HepG2 (cell line): ENCODE data around the gene TPRN. TPM values are rescaled to one million over a fixed set of nuclear protein-coding genes. Genes with fewer than 3 reads are reported as not detected.

ENCODE experiments used
- DZIP1 ChIP-seq: sonication (generic); formaldehyde crosslinking; IDR thresholded peaks from 2 replicates; pipeline ENCODE4 v1.5.0; 2020; ENCODE audit warnings: mild to moderate bottlenecking, missing genetic modification reagents
- FOXO4 ChIP-seq: sonication (generic); formaldehyde crosslinking; conservative IDR thresholded peaks from 2 replicates; pipeline ENCODE4 v1.8.1; 2023; ENCODE audit warnings: missing genetic modification reagents
- HES4 ChIP-seq: sonication (generic); formaldehyde crosslinking; IDR thresholded peaks from 2 replicates; pipeline ENCODE4 v1.9.0; 2021; ENCODE audit warnings: mild to moderate bottlenecking, missing genetic modification reagents, borderline replicate concordance
- MED13 ChIP-seq: sonication (generic); formaldehyde crosslinking; IDR thresholded peaks from 2 replicates; pipeline ENCODE4 v1.5.0; 2020; ENCODE audit warnings: missing genetic modification reagents
- MYPOP ChIP-seq: sonication (generic); formaldehyde crosslinking; IDR thresholded peaks from 2 replicates; pipeline ENCODE4 v1.8.1; 2023; ENCODE audit warnings: mild to moderate bottlenecking, moderate library complexity, missing genetic modification reagents
- NFKB2 ChIP-seq: sonication (generic); formaldehyde crosslinking; IDR thresholded peaks from 2 replicates; pipeline ENCODE4 v1.4.0; 2020; ENCODE audit warnings: missing genetic modification reagents, borderline replicate concordance
- RFX5 ChIP-seq: IDR thresholded peaks from 2 replicates; pipeline ENCODE4 v1.6.1; 2011; ENCODE audit warnings: low read depth, low read length, improper control_type of control experiment
- SATB2 ChIP-seq: sonication (generic); formaldehyde crosslinking; IDR thresholded peaks from 2 replicates; pipeline ENCODE4 v1.5.0; 2020; ENCODE audit warnings: missing genetic modification reagents
- SIX4 ChIP-seq: sonication (generic); formaldehyde crosslinking; IDR thresholded peaks from 2 replicates; pipeline ENCODE4 v1.4.0; 2020; ENCODE audit warnings: missing genetic modification reagents
- TIGD3 ChIP-seq: sonication (generic); formaldehyde crosslinking; IDR thresholded peaks from 2 replicates; pipeline ENCODE4 v1.5.1; 2020; ENCODE audit warnings: mild to moderate bottlenecking, missing genetic modification reagents, borderline replicate concordance
- YEATS4 ChIP-seq: sonication (generic); formaldehyde crosslinking; IDR thresholded peaks from 2 replicates; pipeline ENCODE4 v1.4.0; 2020; ENCODE audit warnings: missing genetic modification reagents, borderline replicate concordance
- ZBTB1 ChIP-seq: sonication (generic); formaldehyde crosslinking; IDR thresholded peaks from 2 replicates; pipeline ENCODE4 v1.4.0; 2020; ENCODE audit warnings: missing genetic modification reagents, borderline replicate concordance
- ZNF251 ChIP-seq: sonication (generic); formaldehyde crosslinking; IDR thresholded peaks from 2 replicates; pipeline ENCODE4 v1.9.0; 2021; ENCODE audit warnings: mild to moderate bottlenecking, missing genetic modification reagents
- ZNF850 ChIP-seq: sonication (generic); formaldehyde crosslinking; conservative IDR thresholded peaks from 2 replicates; pipeline ENCODE4 v1.9.0; 2021; ENCODE audit warnings: mild to moderate bottlenecking, missing genetic modification reagents
- polyA plus RNA-seq, 8 experiments: library from polyadenylated mRNA; depleted of rRNA in 3 of 8; stranded (reverse) in 7 of 8; unstranded in 1 of 8; fragments of >200 nt; fragmentation: Illumina TruSeq in 4 of 8; extraction: Trizol in 4 of 8; gene quantifications; 2 replicates each; pipeline versions ENCODE4 v1.2.1 to v1.2.3, GENCODE V29; 2011 to 2016; ENCODE audit warnings: low read depth in 4 of 8, missing spikeins in 1 of 8, mixed read lengths in 1 of 8; ENCODE audit not compliant: insufficient read depth in 1 of 8
- total RNA-seq, 5 experiments: library from RNA; depleted of rRNA; stranded (reverse); fragments of >200 nt; fragmentation: Illumina TruSeq; extraction: Trizol; gene quantifications; 2 replicates each; pipeline ENCODE4 v1.2.3, GENCODE V29; 2016; ENCODE audit warnings: low read depth in 1 of 5

Gene TPRN
- total and polyA plus RNA-seq, 2 of the 13 experiments (the other 11 are each of a cell fraction or from before 2014, with no cell fraction given): 10.1 to 19.2 TPM

- TF ChIP-seq MED13 (no peak), ZNF850 (CRISPR knock-in tag) (no peak), ZNF251 (CRISPR knock-in tag) (no peak), SATB2 (CRISPR knock-in tag) (no peak), YEATS4 (CRISPR knock-in tag) (no peak), ZBTB1 (no peak), HES4 (CRISPR knock-in tag) (peak; percentile 61; the same call in 1 of the 2 replicates), SIX4 (no peak), DZIP1 (CRISPR knock-in tag) (no peak), NFKB2 (CRISPR knock-in tag) (no peak; the same call in none of the 2 replicates), MYPOP (no peak), TIGD3 (CRISPR knock-in tag) (no peak), FOXO4 (no peak), RFX5 (no peak)
These were observed 35.1 kb upstream of the TPRN start (continued) for GRCh38 chr9:137235424-137236237.
